CD4-positive, alpha-beta T cell treated with Interleukin-15 for 1 hour (primary cell): ENCODE data around the gene OR9Q1.

ENCODE experiments used
- DNase-seq: peaks from one replicate; pipeline ENCODE4 v3.0.0-alpha.2; 2020

OR9Q1 gene

DNA sequence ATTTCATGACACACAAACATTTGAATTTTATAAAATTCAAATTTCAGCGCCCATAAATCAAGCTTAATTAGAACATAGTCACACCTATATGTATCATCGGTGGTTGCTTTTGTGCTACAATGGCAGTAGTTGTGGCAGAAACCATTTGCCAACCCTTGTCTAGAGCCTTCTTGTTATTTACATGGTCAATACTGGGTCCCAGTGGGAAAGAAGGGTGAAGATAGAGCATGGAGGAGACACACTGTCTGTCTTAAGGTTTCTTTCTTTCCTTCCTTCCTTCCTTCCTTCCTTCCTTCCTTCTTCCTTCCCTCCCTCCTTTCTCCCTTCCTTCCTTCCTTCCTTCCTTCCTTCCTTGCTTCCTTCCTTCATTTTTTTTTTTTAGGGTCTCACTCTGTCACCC, 10.8 kb downstream of the OR9Q1 start:
- DNase-seq = no peak

DNA sequence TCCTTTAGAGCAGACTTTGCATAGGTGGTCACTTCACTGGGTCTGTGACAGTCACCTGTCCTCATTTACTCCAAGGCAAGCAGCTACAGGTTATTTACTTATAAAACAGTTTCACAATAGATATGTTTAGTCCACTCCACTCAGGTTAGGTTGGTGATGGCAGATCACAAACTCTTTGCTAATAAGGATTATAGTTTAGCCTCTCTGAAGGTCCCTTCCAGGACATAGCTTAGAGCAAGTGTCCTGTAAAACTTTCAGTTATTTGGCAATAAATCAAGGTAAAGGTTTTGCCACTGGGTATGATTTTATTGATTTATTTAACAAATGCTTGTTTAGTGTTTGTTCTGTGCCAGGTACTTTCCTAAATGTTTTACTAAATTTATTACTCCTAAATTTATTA, 15.9 kb downstream of the OR9Q1 start:
- DNase-seq = no peak

GRCh38 chr11:58043379-58043778, 19.7 kb downstream of the OR9Q1 start:
- no peak for DNase-seq

DNA sequence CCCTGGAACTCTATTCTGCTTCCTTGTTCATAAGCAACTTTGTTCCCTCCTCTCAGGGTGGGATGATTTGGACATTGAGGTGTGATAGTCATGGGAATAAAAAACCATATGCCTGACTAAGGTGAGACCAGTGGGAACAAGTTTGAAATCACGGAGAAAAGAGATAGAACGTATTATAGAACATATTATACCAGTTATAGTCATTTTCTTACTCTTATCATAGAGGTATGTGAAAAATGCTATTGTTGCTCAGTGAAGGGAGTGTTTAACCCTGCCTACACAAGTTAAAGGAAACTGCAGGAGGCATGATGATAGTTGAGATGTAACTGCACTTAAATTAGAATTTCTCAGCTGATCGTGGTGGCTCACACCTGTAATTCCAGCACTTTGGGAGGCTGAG, 22.6 kb downstream of the OR9Q1 start:
- no peak for DNase-seq

DNA sequence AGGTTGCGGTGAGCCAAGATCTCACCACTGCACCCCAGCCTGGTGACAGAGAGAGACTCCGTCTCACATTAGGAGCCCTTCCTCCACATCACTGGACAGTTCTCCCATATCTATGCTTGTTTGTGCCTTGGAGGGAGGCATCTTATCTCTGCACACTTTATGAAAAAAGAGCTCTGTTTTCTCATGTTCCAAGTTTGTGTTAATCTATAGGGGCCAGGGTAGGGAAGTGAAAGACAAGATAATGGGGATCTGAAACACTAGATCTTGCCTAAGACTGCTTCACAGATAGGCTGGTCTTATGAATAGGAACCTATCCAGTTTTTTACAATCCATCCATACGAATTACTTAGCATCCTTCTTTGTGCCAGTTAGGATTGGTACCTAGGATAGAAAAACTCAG, 24.1 kb downstream of the OR9Q1 start:
- DNase-seq = no peak

- DNase-seq = no peak
These were observed 32.2 kb downstream of the OR9Q1 start for GRCh38 chr11:58055806-58056401.

- DNase-seq = no peak
These were observed 33.8 kb downstream of the OR9Q1 start for GRCh38 chr11:58057481-58057880.

GRCh38 chr11:58058276-58059006, 34.8 kb downstream of the OR9Q1 start:
- no peak for DNase-seq

DNA sequence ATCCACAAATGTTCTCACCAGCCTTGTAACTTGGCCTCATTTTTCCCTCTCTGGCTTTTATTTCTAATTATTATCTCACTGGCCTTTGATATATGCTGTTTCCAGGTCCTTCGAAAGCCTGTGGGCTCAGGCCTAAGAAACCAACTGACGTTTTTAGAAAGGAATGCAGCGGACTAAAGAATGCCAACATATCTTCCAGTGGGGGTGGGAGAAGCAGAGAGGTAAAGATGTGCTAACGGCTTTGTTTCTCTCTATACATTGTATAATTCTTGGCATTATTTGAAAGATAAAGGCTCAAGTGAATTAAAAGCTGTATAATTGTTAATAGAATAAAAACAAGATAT, 35.3 kb downstream of the OR9Q1 start:
- no peak for DNase-seq

DNA sequence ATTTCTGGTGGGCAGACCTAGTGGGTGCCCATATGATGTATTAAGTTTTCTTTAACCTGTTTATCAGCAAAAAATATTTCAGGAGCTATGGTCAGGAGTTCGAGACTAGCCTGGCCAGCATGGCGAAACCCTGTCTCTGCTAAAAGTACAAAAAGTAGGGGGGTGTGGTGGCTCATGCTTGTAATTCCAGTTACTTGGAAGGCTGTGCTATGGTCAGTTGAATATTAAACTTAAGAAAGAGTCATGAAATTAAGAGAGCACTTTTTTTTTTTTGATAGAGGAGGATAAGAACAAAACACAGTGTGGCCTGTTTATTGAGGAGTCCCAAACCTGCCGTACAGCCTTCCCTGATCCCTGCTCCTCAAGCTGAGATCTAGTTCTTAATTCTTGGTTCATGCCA, 36.9 kb downstream of the OR9Q1 start:
- DNase-seq = no peak

DNA sequence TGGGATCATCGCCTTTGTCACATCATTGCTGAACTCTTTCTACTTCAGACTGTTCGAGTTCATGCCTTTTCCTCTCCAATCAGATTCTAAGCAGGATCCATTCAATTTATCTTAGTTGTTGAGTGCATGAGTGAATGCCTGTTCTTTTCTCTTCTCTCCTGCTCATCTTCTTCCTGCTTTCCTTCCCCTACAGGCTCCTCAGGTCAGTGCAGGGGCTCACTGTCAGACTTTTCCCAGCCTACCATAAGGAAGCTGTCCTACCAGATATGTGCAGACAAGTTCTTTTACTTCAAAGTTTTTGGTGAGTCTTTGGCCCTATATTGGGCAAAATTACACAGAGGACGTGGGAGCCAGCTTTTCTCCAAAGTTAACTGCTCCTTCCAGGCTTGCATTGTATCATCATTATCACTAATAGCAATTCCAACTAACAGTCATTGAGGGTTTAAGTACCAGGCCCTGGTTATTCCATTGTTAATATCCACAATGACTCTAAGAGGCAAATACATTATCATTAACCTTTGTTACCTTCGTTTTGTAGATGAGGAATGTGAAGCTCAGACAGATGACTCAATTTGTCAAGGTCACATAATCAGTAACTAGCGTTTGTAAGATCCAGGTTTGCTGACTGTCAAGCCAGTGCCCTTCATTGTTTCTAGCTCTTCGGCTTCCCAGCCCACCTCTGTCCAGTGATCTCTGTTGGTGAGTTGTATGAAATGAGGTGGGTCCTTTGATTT, 37.4 kb downstream of the OR9Q1 start:
- no peak for DNase-seq

- DNase-seq = no peak
These were observed 38.1 kb downstream of the OR9Q1 start for GRCh38 chr11:58061813-58062212.

- no peak for DNase-seq
These were observed 44.0 kb downstream of the OR9Q1 start for GRCh38 chr11:58067685-58068084.

- no peak for DNase-seq
These were observed 45.0 kb downstream of the OR9Q1 start for GRCh38 chr11:58068655-58069054.

DNA sequence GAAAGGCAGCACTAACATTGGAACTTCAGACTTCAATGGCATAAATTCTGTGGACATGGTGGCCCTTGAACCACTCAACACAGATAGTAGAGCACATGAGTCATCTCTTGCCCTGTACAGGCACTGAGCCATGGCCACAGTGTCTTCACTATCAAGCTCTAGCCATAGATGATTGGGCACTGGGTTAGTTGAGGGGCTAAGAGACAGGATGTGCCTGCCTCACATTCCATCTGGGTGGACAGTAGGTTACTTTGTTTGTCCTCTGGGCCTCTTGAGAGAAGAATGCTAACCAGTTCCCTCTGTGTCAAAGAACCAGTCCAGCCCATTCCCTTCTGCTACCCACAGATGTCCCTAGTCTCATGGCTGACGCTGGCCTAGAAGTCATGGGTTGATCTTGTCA, 46.9 kb downstream of the OR9Q1 start:
- DNase-seq = no peak

DNA sequence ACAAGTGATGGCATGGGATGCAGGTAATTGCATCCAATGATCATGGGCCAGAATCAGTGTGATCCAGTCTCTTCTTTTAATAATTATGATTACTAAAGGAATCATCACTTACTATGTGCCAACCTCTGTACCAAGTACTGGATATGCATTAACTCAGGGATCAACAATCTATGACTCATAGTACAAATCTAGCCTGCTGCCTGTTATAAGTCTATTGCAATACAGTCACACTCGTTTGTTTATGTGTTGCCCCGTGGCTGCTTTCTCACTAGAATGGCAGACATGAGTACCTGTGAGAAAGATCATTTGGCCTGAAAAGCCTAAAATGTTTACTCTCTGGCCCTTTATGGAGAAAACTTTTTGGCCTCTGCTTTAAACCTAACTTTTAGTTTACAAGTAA, 52.1 kb downstream of the OR9Q1 start:
- DNase-seq = no peak

- no peak for DNase-seq
These were observed 62.8 kb downstream of the OR9Q1 start for GRCh38 chr11:58086528-58086927.

DNA sequence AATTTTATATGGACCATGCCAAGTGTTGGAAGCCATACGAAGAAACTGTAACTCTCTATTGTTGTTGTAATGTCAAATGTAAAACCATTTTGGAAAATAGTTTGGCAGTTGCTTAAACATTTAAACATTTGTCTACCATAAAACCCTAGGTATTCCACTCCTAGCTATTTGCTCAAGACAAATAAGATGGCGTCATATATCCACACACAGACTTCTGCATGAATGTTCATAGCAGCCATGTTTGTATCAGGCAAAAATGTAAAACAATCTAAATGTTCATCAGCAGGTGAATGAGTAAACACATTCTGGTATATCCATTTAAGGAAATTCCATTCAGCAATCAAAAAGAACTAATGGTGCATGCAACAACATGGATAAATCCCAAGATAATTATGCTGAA, 73.8 kb downstream of the OR9Q1 start:
- DNase-seq = no peak

- no peak for DNase-seq
These were observed 97.4 kb downstream of the OR9Q1 start for GRCh38 chr11:58121096-58121495.

- no peak for DNase-seq
These were observed 101.8 kb downstream of the OR9Q1 start, which contains the start of gene OR9I1 for GRCh38 chr11:58125469-58125868. TSS of gene OR9I1 (minus strand) at chr11:58125530. CDS start at chr11:58119444, 6,086 bp downstream.

GRCh38 chr11:58127350-58127749, 103.7 kb downstream of the OR9Q1 start:
- no peak for DNase-seq

DNA sequence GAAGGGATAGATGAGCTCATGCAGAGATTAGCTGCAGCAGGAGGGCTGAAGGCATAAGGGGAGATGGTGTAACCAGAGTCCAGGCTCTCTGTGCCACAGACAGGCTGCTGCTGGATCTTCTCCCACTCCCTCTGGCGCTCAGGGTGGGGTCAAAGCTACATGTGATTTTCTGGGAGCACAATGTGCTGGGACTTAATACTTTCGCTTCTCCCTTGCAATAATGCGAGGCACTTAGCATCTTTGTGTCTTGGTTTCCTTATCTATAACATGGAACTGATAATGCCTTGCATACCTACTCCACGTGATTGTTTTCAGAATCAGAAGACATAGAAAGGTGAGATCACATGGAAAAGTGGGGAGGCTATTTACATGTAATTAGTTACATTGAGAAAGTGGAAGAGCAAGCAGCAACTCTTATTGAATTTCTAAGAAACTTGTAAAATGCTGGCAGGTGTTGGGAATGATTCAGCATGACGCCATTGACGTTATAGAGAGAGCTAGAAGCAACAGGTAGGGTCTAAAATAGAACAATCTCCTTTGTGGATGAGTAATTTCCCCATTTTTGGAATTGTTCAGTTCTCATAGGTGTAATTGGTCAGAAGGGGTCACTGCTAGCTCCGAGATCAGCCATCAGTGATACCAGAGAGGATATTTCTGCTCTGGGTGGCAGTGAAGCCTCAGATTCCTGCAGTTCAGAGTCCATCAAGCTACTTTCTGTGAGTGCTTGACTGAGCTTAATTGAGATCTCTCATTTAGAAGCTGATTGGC, 109.8 kb downstream of the OR9Q1 start:
- DNase-seq = no peak

- DNase-seq = no peak
These were observed 110.5 kb downstream of the OR9Q1 start for GRCh38 chr11:58134151-58134550.

GRCh38 chr11:58135171-58135570, 111.5 kb downstream of the OR9Q1 start:
- DNase-seq = no peak
